SU-DHL-6 (cell line): ENCODE measurements around the gene HPRT1.

ENCODE experiments used
- CTCF ChIP-seq: fragments of 200-600 bp; sonication (generic); IDR thresholded peaks from one replicate; pipeline ENCODE4 v1.5.1; 2017; ENCODE audit warnings: antibody characterized with exemption, mild to moderate bottlenecking, low read length, moderate library complexity; ENCODE audit not compliant: insufficient read depth, poor library complexity, severe bottlenecking
- EZH2phosphoT487 ChIP-seq: fragments of 200-600 bp; sonication (generic), shearing (Covaris generic); conservative IDR thresholded peaks from 2 replicates; pipeline ENCODE4 v1.6.1; 2018; ENCODE audit warnings: mild to moderate bottlenecking, antibody characterized with exemption, low read length, moderate library complexity, mixed read lengths

- TF ChIP-seq CTCF (no peak), EZH2phosphoT487 (no peak)
These were observed 53.1 kb downstream of the HPRT1 start for GRCh38 chrX:134513091-134513490.
